ENCODE data around the gene SSTR3.
"Not testable (repeated sequence)": the region's sequence is repeated elsewhere in the genome, so short reads cannot be mapped to it uniquely, and the experiment has no call there.

Gene SSTR3

DNA sequence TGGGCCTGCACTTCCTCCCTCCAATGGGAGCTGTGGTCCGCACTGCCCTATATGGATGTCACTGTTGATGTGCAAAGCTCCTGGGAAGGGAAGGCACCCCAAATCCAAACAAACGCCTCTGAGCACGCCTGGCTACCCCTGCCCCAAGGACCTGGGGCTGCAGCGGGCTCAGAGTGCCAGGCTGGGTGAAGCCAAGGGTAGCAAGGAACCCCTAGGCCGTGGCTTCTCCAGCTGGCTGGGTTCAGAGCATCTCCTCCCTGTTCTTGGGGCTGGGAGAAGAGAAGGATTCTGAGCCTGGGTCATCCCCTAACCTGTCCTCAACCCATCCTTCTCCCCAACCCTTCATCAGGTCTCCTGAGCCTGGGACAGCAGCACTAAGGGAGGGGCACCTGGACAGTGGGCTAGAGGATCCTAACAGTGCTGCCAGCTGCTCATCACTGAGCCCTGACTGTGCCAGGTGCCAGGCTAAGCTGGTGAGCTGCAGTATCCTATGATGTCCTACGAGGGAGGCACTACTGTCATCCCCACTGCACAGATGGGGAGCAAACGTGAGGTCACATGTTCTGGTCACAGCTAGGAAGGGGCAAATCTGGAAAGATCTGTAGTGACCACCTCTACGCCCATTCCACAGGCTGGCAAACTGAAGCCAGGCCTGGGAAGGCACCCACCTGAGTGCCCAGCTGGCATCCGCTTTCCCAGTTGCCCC lies 3.0 kb downstream of the SSTR3 start:
- no peak for DNase-seq

DNA sequence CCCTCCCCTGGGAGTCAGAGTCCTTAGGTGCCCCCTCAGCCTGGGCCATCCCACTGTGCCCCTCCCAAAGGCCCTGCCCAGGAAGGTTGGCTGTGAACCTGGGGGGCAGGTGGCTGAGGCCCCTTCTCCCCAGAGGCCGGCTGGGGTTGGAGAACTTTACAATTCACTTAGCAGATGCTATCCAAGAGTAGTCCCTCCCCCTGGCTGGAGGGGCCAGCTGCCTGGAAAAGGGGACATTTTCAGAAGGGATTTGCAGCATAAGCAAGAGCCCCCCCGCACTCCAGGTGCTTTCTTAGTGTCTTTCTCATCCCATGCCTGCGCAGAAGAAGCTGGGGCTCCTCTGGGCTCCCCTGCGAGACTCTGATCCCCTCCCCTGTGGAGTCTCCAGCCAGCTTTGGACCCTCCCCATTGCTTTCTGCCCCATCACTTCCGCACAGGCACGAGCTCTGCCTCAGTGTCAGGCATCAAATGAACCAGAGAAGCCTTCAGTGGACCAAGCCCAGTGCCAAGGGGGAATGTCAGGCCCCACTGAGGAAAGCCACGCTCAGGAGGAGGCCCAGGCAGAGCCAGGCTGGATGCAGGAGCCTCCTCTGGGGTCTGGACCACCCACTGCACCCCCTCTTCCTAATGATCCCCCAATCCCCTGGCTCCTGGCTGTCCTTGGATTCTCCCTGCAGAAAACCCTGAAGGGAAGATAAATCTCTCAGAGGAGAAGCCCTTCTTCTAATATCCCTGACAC lies 3.7 kb downstream of the SSTR3 start:
- no peak for DNase-seq

DNA sequence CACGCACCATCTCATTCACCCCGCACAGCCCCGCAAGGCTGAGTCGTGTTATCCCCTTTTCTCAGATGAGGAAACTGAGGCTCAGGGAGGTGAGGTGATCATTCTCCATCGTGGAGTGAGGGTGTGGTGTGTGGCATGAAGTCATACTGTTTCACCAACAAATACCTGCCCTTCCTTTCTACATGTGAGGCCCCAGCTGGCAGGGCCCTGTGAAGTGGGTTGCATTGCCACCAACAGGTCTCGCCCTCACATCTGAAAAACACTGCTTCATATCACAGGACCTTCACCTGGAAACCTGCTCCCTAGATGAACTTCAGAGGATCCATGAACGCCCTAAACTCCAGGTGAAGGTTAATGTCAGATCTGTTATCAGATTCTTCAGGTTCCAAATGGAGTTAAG lies 4.3 kb downstream of the SSTR3 start:
- peak; percentile 73 for DNase-seq

DNA sequence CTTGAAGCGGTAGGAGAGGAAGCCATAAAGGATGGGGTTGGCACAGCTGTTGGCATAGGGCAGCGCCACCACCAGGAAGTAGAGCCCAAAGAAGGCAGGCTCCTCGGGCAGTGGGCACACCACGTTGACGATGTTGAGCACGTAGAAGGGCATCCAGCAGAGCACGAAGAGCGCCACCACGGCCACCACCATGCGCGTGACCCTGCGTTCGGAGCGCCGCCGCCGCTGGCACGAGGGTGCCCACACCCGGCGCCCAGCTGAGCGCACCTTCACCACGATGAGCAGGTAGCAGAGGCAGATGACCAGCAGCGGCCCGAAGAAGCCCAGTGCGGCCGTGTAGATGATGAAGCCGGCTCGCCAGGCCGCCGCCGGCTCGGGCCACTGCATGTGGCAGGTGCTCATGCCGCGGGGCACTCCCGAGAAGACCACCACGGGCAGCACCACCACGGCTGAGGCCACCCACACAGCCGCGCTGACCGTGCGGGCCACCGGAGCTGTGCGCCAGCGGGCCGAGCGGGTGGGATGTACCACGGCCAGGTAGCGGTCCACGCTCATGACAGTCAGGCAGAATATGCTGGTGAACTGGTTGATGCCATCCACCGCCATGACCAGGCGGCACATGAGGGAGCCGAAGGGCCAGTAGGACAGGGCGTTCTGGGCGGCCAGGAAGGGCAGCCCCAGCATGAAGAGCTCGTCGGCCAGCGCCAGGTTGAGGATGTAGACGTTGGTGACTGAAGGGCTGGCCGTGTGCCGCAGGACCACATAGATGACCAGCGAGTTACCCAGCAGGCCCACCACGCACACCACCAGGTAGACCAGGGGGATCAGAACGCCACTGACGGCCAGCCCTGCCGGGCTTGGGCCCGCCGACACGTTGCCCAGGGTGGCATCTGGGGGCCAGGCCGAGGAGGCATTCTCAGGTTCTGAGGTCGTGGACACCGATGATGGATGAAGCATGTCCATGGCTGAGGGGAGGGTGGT lies 5.1 kb downstream of the SSTR3 start:
- no peak for DNase-seq

DNA sequence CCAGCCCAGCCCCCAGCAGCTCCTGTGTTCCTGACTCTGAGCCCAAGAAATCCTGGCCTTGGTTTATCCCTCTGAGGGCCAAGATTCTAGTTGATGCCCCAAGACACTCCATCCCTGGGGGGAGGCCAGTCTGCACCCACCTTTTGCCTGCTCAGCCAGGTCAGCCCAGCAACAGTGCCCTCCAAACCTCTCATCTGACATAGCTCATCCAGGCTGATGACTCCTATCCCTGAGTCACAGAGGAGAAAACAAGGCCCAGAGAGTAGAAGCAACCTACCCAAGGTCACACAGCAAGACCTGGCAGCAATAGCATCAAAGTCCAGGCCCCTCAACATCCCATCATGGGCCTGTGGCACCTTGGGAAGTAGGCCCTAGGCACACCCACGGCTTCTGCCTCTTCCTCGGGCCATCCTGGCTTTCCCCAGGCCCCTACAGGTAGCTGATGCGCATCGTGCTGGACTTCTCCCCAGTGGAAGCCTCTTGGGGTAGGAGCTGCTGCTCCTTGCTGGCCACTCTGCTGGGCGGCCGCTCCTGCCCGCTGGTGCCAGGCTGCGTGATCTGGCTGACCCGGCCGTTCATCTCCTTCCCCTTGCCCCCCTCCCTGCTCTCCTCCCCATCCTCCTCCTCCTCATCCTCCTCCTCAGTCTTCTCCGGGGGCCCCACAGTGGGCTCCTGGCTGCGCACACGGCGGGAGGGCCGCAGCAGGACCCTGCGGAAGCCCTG lies 6.0 kb downstream of the SSTR3 start:
- DNase-seq = no peak

DNA sequence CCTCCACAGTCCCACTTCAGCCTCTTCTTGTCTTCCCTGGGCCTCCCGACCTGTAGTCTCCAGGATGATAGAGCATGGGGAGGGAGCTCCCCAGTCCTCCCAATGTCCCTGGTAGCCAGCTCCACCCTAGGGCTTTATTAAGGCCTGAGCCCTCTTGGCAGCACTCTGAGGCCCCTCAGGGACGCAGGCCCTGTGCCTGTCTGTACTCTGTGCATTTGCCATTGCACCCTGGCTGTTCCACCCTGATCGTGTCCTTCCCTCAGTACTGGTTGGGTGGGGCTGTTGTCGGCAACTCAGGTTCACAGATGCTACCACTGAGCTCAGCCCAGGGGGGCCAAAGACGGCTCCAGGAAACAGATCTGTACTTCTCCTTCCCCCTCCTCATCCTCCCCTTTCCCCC lies 7.2 kb downstream of the SSTR3 start:
- DNase-seq = no peak

DNA sequence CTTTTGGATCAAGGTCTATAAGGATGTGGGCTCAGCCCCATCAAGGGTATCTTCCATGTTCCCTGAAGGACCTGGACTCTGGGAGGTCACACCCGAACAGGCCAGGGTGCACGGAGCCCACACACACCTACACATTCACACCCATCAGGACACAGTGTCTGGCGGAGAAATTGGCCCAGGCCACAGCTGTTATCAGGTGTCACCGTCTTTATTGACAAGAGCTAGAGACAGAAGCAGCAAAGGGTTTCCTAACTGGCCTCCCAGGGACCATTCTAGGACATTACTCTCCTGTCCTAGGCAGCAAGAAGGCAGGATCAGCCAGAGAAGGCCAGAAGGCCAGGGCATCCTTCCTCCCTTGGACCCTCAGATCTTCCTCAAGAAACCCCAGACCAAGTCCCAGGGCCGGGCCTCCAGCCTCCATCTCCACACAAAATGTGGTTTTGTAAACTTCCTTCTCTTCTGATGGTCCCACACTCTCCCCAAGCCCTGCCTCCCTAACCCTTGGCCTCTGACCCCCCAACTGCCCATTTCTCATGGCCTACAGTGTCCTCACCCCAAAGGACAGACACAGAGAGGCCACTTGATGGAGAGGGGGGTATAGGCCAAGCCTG lies 8.1 kb downstream of the SSTR3 start:
- DNase-seq = no peak

DNA sequence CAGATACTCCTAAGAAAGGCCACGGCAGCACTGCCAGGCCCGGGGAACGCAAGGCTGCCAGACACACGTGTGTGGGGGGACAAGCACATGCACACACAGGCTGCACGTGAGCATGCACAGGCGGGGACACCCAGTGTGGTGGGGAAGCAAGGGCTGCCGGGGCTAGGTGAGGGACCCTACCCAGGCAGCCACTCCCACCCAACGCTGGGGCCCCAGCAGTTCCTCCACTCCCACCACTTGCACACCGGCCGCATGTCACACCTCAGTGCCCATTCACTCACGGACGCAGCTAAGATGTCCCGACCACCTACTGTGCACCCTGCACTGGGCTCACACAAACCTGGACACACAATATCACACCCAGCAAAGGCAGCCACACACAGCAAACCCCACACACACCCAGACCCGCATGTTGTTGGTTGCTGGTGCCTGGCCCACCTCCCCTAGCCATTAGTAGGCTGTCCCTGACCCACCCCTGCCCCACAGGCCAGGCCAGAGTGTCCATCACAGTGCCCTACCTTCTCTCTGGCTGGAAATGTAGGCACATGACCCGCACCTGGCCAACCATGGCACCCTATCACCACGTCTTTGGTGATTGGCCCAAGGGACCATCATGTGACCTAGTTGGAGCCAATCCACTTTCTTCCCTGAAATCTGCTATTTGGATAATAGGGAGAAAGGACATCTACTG lies 8.8 kb downstream of the SSTR3 start:
- DNase-seq = no peak

DNA sequence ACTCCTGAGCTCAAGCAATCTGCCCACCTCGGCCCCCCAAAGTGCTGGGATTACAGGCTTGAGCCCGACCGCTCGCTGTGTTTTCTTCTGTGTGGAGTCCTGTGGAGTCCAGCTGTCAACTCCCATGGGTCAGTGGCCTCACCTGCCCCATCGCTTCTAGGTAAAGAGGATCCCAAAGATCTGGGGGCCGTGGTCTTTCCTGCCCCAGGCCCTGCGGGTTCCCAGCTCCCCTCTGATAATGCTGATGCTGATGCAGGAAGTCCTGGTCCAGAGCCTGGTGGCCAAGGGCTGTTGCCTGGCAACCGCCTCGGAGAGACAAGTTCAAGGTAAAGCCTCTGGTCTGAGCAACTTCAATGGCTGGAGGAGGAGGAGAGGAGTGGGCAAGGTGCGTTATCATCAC lies 9.6 kb downstream of the SSTR3 start:
- no peak for DNase-seq

DNA sequence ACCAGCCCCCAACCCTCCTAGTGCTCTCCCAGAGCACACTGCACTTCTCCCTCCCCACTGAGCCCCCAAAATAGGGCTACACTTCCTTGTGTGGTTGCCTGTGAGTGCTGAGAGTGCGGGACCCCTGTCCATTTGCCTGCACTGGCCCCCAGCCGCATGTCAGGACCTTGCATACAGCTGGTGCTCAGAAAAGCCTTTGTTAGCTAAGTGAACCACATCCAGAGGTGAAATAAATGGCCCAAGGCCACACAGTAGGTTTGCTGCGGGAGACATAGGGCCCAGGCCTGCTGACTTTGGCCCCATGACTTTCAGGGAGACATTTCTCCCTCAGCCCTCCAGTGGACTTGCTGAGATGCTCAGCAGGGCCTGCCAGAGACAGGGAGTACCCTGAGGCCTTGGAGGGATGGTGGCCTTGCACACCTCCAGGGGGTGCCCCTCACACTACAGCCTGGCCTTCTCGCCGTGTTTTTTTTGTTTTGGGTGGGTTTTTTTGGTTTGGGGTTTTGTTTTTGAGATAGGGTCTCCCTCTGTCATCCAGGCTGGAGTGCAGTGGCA lies 10.2 kb downstream of the SSTR3 start:
- no peak for DNase-seq

DNA sequence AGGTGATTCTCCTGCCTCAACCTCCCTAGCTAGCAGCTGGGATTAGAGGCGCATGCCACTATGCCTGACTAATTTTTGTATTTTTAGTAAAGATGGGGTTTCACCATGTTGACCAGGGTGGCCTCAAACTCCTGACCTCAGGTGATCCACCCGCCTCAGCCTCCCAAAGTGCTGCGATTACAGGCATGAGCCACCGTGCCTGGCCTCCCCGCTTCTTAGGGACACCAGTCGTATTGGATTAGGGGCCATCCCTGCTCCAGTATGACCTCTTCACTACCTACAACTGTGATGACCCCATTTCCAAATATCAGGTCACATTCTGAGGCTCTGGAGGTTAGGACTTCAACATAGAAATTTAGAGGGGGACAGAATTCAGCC lies 10.8 kb downstream of the SSTR3 start:
- DNase-seq = not testable (repeated sequence)

DNA sequence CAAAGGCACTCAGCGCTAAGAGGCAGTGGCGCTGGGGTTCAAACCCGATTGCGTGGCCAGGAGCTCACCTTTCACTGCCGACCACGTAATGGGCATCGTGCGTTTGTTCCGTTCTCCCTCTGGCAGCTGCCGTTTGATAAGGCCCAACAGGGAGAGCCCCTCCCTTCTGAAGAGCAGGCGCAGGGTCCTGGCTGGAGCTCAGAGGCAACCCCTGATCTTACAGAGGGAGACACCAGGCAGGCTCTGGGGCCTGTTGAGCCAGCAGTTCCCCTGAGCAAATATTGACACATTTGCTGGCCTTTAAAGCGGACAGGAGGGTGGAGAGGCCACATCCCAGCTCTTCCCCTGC lies 12.5 kb downstream of the SSTR3 start:
- DNase-seq = no peak

DNA sequence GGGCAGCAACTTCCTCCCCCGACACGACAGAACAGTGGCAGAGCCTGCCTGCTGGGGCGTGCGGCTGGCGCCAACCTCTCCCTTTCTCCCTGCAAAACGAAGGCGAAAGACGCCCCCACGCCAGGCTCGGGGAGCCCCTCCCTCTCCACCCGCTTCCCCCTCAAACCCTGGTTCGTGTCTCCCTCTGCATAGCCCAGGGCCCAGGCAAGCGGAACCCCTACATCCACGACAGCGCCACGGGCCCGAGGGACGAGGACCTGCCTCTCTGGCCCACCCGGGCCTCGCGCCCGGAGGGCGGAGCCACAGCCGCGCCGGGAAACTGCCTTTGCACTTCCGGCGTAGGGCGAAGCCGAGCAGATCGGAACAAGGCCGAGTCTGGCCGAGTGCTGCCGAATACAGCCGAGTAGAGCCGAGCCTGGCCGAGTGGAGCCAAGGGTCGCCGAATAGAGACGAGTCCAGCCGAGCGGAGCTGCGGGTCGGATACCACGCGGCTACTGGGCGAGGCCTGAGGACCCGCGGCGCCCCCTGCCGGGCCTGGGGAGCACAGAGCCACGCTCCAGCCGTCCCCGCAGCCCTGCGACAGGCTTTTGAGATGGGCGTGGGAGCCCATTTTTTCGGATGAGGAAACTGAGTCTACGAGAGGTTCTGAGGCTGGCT lies 13.0 kb downstream of the SSTR3 start:
- peak; percentile 99 for DNase-seq

DNA sequence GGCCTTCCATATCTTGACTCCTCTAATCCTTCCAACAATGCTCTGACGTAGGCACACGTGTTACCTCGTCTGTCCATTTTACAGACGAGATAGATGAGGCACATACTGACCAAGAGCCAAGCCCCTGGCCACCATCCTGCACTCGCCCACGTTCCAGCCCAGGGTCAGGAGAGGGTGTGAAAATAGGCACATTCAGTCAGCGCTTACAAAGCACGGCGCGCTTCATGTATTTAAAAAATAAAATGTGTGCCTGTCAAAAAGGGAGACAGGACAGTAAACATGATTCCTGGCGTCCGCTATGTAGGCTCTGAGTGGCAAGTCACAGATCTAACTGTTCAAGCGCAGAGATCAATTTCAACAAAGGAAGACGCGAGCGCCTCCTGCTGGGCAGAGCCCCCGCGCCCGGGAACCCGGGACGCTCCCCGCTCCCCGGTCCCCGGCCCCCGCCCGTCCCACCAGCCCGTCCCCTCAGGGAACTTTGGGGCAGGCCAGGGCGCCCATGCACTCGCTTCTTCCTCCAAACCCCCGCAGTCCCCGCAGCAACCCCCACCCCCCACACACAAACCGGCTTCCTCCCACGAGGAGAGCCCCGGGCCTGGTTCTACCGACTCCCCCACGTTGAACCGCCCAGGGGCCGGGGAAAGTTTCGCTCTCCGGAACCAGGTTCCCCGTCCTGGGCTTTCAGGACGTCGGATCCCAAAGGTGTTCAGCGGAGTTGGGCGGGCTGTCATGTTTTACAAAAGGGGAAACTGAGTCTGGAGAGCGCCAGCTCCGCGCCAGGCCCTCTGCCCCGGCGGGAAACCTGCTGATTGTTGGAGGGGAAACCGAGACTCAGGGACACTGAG lies 13.8 kb downstream of the SSTR3 start:
- DNase-seq = peak; percentile 95

DNA sequence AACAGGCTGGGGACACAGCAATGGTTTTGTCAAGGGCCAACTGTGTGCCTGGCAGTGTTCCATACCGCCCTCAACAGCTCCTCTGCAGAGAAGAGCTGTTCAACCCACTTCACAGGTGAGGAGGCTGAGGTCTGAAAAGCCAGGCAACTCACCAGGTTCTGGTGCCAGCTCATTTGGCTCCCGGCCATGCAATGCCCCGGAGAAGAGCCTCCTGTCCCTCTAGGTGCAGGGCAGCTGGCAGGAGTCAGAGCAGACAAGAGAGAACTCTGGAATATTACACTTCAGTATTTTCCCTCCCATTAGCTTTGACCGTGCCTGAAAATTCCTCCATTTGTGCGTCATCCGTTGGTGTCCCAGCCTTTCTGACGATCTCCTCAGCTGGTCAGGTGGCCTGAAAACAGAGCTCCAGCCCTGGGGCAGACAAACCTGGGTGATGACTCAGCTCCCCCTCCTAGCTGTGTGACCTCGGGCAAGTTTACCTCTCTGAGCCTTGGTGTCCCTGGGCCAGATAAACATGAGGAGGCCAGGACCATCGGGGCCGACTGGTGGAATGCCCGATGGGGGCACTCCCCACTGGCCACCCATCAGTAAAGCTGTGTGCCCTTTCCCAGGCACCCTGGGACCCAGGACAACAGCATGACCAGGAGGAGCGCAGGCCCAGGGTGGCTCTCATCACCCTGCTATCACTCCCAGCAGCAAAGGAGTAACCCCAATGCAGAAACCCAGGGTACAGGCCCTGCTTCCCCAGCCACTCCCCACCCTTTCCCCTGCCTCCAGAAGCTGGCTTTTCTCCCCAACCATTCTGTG lies 14.6 kb downstream of the SSTR3 start:
- DNase-seq = peak; percentile 39

DNA sequence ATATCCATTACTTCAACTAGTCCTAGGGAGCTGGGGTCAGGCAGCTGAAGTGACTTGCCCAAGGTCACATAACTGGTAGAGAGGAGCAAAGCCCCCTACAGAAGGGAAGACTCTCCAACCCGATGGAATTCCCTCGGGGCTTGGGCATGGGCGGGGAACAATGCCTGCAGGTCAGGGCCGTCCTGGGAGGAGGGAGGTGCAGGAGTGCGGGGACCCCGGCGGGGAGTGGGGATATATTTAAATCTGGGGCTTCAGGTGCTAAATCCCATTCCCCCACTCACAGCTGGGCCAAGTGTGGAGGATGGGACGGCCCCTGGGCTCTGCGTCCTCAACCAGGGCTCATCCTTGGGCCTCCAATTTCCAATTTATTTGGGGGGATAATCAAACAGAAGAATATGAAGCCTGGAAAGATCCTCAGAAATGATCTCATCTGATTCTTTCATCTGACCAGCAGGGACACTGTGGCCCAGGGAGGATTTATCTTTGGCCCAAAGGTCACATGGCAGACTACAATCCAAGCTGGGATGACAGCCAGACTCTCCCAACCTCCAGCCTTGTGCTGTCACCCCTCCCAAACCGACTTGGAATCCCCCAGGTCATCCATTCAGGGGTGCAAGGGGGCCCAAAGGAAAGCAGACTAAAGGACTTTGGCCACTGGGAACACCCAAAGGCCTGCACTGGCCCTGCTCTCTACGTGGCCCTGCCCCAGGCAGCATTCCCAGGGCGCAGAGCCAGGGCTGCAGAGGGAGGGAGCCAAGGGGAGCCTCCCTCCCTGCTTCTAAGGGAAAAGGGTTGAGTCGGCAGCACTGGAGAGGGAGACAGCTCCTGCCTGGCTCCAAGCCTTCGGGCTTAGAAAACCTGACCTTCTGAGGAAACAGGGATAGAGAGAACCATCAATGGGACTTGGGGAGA lies 15.5 kb downstream of the SSTR3 start:
- no peak for DNase-seq

DNA sequence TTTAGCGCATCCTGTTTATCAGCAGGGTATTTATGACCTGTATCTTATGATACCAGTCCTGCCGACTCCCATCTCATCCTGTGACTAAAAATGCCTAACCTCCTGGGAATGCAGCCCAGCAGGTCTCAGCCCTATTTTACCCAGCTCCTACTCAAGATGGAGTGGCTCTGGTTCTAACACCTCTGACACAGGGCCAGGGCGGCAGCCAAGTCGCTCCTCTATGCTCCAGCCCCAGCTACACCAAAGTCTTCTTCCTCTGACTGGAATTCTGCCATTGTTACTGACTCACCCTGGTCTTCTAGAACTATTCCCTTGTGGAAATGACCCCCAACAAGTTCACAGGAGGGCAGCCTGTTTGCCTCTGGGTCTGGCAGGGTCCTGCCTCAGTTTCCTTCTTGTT lies 16.4 kb downstream of the SSTR3 start:
- no peak for DNase-seq

DNA sequence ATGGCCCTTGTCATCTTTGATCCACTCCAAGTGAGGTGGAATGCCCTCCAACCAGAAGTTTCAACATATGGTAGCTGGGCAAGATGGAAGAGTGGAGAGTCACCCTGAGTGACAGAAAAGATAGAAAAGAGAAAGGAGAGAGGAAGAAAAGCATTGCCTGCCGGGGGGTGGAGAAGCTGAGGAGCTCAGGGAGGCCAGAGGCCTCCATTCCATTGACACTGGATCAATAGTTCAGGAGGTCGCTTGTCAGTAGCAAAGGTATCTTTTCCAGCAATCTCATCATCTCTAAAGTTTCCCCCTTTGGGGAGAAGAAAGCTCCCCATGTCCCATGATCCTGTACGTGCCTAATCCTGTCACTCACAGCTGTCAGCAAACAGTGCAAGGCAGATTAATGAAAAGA lies 17.5 kb downstream of the SSTR3 start:
- no peak for DNase-seq

Measured in CD4-positive, alpha-beta T cell treated with Interleukin-17A for 4 hours (primary cell).